Measurements from ENCODE around the gene CDC42. TPM values are rescaled to one million over a fixed set of nuclear protein-coding genes. Genes with fewer than 3 reads are reported as not detected.

The CDC42 gene
- total and polyA plus RNA-seq, 9 of the 15 experiments (the other 6 are each of a cell fraction or from before 2014, with no cell fraction given), result 186 to 398 (median 325) TPM

GRCh38 chr1:22131062-22131461, 78.6 kb downstream of the CDC42 start:
- Histone ChIP-seq H3K9me3 (replicated peaks; ENCODE audit: control insufficient read depth, insufficient read depth, low read depth, low read length) (no peaks in the 10 kb centered on the region), H3K79me2 (ENCODE audit: control insufficient read depth, insufficient read depth, low read length) (no peaks in the 10 kb centered on the region), H3K4me1 (replicated peaks in 1 of 2; ENCODE audit: control insufficient read depth in 2 of 2, insufficient read depth in 2 of 2, low read length in 2 of 2) (peaks cover 0 to 27% of the 10 kb centered on the region in 2 experiments; a peak in 2 of 5 replicates), H3K4me2 (ENCODE audit: insufficient read depth, low read length) (no peak overlapping the region), H4K20me1 (replicated peaks; ENCODE audit: control insufficient read depth, insufficient read depth, low read length) (peaks cover 46% of the 10 kb centered on the region), H3K27ac (ENCODE audit: extremely low read depth, low read depth, low read length) (no peak overlapping the region), H2AFZ (ENCODE audit: low read depth, low read length) (no peak overlapping the region), H3K9ac (ENCODE audit: insufficient read depth in 1 of 2, low read depth in 2 of 2, low read length in 2 of 2) (no peak overlapping the region), H3K27me3 (ENCODE audit: control insufficient read depth in 2 of 2, insufficient read depth in 2 of 2, low read length in 2 of 2) (peaks cover 6 to 59% of the 10 kb centered on the region in 2 experiments; a peak in 4 of 5 replicates), H3K4me3 (no peak overlapping the region), H3K9me1 (ENCODE audit: control insufficient read depth, insufficient read depth, low read length) (no peaks in the 10 kb centered on the region), H3K36me3 (ENCODE audit: control insufficient read depth, insufficient read depth, low read length) (no peaks in the 10 kb centered on the region)
- 9% methylated on average over 4 of the region's 4 CpGs for whole genome bisulfite sequencing (ENCODE audit: insufficient coverage, low coverage, missing lambda C conversion rate)
- intact Hi-C loops (cut with micrococcal nuclease) (loop anchor here (5.0 kb wide), 2 partner anchors 76 to 186 kb away; no protein-coding TSS in a partner anchor), in situ Hi-C loops (cut with MboI) (loop anchor here (5.0 kb wide), 2 partner anchors 286 to 516 kb away; no protein-coding TSS in a partner anchor)
- ChIA-PET CTCF (ENCODE audit: low intra/inter-chr PET ratio) (interaction anchor here (0.7 to 2.3 kb wide), 4 partner anchors 25 to 511 kb away, joined by 3 to 30 read pairs (median 8); no protein-coding TSS in a partner anchor), POLR2A (interaction anchor here (0.6 to 1.6 kb wide), 4 partner anchors 10 to 1582 kb away, joined by 3 to 5 read pairs (median 4); no protein-coding TSS in a partner anchor)
- no peak for DNase-seq (ENCODE audit: extremely low read depth in 1 of 4, low spot score in 3 of 4)
- no peak for TF ChIP-seq CSDE1 (IDR thresholded peaks at IDR 0.05)
- no peak for TF ChIP-seq ZMIZ1 (IDR thresholded peaks at IDR 0.05; ENCODE audit: low read depth in 2 of 2, low read length in 2 of 2)
- TF ChIP-seq AFF4 (CRISPR knock-in tag; IDR thresholded peaks at IDR 0.05), result no peak
- TF ChIP-seq NR4A1 (CRISPR knock-in tag; IDR thresholded peaks at IDR 0.05), result no peak
- no peak for TF ChIP-seq NR4A1 (tag; IDR thresholded peaks at IDR 0.05)
- no peak for TF ChIP-seq C11orf30 (IDR thresholded peaks at IDR 0.05; ENCODE audit: low read depth)
- no peak for TF ChIP-seq CHD2 (IDR thresholded peaks at IDR 0.05; ENCODE audit: low read depth, low read length)
- TF ChIP-seq RUNX1 (IDR thresholded peaks at IDR 0.05; ENCODE audit: low read depth), result no peak
- TF ChIP-seq ZNF561 (CRISPR knock-in tag; conservative IDR thresholded peaks at IDR 0.05), result no peak
- TF ChIP-seq ARID4B (CRISPR knock-in tag; IDR thresholded peaks at IDR 0.05), result no peak
- TF ChIP-seq CBX1 (IDR thresholded peaks at IDR 0.05; ENCODE audit: low read depth), result no peak
- no peak for ATAC-seq
- FAIRE-seq, result no peak
- BruUV-seq (replicated peaks), result no TSS peak
